GM18858 (cell line): ENCODE data around the gene MFRP.

Source experiments
- ATAC-seq: cut with Tn5 transposase; IDR thresholded peaks from one replicate; pipeline ENCODE4 v1.9.1; 2021; ENCODE audit not compliant: unreplicated experiment

The MFRP gene

GRCh38 chr11:119373059-119373920 lies 26.8 kb upstream of the MFRP start:
- no peak for ATAC-seq

- no peak for ATAC-seq
Observed at GRCh38 chr11:119372260-119373058, 26.0 kb upstream of the MFRP start.

GRCh38 chr11:119371778-119372182 lies 25.3 kb upstream of the MFRP start:
- no peak for ATAC-seq

GRCh38 chr11:119371067-119371601 lies 24.6 kb upstream of the MFRP start:
- no peak for ATAC-seq

GRCh38 chr11:119370486-119371046 lies 24.1 kb upstream of the MFRP start:
- no peak for ATAC-seq

GRCh38 chr11:119369132-119369925 lies 22.8 kb upstream of the MFRP start:
- ATAC-seq = no peak

GRCh38 chr11:119368121-119369034 lies 21.9 kb upstream of the MFRP start:
- no peak for ATAC-seq

- no peak for ATAC-seq
Observed at GRCh38 chr11:119367661-119368120, 21.2 kb upstream of the MFRP start.

GRCh38 chr11:119366690-119367620 lies 20.4 kb upstream of the MFRP start:
- ATAC-seq = no peak

- no peak for ATAC-seq
Observed at GRCh38 chr11:119365071-119365591, 18.6 kb upstream of the MFRP start.

GRCh38 chr11:119363851-119364590 lies 17.5 kb upstream of the MFRP start:
- ATAC-seq = no peak

- ATAC-seq = no peak
Observed at GRCh38 chr11:119363081-119363850, 16.8 kb upstream of the MFRP start.

- ATAC-seq = no peak
Observed at GRCh38 chr11:119362741-119363080, 16.2 kb upstream of the MFRP start.

GRCh38 chr11:119361941-119362725 lies 15.6 kb upstream of the MFRP start:
- no peak for ATAC-seq

GRCh38 chr11:119361056-119361787 lies 14.7 kb upstream of the MFRP start:
- ATAC-seq = no peak
